ENCODE results near the gene CFAP97D2. TPM values are rescaled to one million over a fixed set of nuclear protein-coding genes. Genes with fewer than 3 reads are reported as not detected.

CFAP97D2 gene
- total and polyA plus RNA-seq, 2 of the 13 experiments (the other 11 are each of a cell fraction or from before 2014, with no cell fraction given) = not detected

DNA sequence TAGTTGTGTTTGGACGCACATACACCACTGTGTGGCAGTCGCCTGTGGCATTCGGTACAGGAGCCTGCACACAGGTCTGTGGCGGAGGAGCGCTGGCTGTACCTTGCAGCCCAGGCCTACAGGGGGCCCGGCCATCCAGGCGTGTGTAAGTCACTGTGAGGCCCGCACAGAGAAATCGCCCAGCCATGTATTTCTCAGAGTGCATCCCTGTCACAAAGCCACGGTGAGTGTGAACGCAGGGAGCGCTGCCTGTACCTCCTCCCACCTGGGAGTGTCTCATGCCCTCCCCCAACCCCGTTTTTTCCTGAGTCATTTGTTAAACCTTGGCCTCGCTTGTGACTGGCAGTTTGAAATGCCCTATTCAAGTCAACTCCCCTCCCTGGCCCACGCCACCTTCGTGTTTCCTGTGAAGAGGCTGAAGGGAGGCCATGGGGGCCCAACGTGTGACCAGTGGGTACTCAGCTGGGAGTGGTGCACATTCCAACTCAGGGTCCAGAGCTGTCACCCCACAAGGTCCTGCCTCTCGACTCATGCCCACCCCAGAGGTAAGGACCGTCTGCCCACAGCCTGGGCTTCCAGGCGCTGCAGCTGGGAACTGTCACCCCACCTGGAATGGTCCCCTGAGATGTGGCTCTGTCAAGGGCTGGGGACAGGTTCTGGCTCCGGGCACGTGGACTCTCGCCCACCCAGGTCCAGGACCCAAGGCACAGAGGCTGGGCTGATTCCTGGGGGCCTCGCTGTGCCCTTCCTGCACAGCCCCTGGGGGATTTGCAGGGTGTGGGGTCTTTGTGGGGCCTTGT, 35.1 kb upstream of the CFAP97D2 start (continued):
- TF ChIP-seq, protein P1, sequence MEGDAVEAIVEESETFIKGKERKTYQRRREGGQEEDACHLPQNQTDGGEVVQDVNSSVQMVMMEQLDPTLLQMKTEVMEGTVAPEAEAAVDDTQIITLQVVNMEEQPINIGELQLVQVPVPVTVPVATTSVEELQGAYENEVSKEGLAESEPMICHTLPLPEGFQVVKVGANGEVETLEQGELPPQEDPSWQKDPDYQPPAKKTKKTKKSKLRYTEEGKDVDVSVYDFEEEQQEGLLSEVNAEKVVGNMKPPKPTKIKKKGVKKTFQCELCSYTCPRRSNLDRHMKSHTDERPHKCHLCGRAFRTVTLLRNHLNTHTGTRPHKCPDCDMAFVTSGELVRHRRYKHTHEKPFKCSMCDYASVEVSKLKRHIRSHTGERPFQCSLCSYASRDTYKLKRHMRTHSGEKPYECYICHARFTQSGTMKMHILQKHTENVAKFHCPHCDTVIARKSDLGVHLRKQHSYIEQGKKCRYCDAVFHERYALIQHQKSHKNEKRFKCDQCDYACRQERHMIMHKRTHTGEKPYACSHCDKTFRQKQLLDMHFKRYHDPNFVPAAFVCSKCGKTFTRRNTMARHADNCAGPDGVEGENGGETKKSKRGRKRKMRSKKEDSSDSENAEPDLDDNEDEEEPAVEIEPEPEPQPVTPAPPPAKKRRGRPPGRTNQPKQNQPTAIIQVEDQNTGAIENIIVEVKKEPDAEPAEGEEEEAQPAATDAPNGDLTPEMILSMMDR (CRISPR knock-in tag; IDR thresholded peaks at IDR 0.05) = peak; percentile 62
- TF ChIP-seq HNRNPLL (IDR thresholded peaks at IDR 0.05; ENCODE audit: low read depth, low read length, poor library complexity, severe bottlenecking) = peak; percentile 19
- TF ChIP-seq ZFX (CRISPR knock-in tag; IDR thresholded peaks at IDR 0.05; ENCODE audit: low read depth) = peak; percentile 23; the same call in 1 of the 2 replicates
- 0 out of 2 replicates have a peak, but pooled peaks have one; percentile 11 for TF ChIP-seq ZNF331 (CRISPR knock-in tag; IDR thresholded peaks at IDR 0.05)
- no peak for TF ChIP-seq ZNF460 (CRISPR knock-in tag; IDR thresholded peaks at IDR 0.05; ENCODE audit: borderline replicate concordance)
- TF ChIP-seq KDM5B (CRISPR knock-in tag; IDR thresholded peaks at IDR 0.05; ENCODE audit: borderline replicate concordance) = no peak
- no peak for TF ChIP-seq ZNF879 (CRISPR knock-in tag; IDR thresholded peaks at IDR 0.05)
- TF ChIP-seq CBFB (CRISPR knock-in tag; IDR thresholded peaks at IDR 0.05) = no peak
- no peak for TF ChIP-seq NFE2 (CRISPR knock-in tag; IDR thresholded peaks at IDR 0.05)
- TF ChIP-seq REPIN1 (CRISPR knock-in tag; IDR thresholded peaks at IDR 0.05; ENCODE audit: borderline replicate concordance, low read depth) = 0 out of 2 replicates have a peak, but pooled peaks have one; percentile 33
- peak; percentile 13 for TF ChIP-seq YY1 (IDR thresholded peaks at IDR 0.05; ENCODE audit: insufficient read depth, insufficient replicate concordance, low read depth, low read length)
- TF ChIP-seq CBX2 (IDR thresholded peaks at IDR 0.05; ENCODE audit: low read depth, low read length) = no peak
- no peak for TF ChIP-seq CBX2 (CRISPR knock-in tag; IDR thresholded peaks at IDR 0.05; ENCODE audit: low read depth)
- TF ChIP-seq ATRX (CRISPR knock-in tag; IDR thresholded peaks at IDR 0.05; ENCODE audit: borderline replicate concordance) = no peak
- peak; percentile 31 for TF ChIP-seq SMC3 (IDR thresholded peaks at IDR 0.05; ENCODE audit: low read length)
- TF ChIP-seq ZNF205 (CRISPR knock-in tag; IDR thresholded peaks at IDR 0.05) = no peak
- TF ChIP-seq NFRKB (IDR thresholded peaks at IDR 0.05) = no peak
- TF ChIP-seq ARNTL (CRISPR knock-in tag; IDR thresholded peaks at IDR 0.05) = no peak
- TF ChIP-seq HDAC6 (IDR thresholded peaks at IDR 0.05; ENCODE audit: low read depth, low read length) = no peak
- peak; percentile 18; the same call in 1 of the 2 replicates for TF ChIP-seq ZFY (CRISPR knock-in tag; IDR thresholded peaks at IDR 0.05)
- peak; percentile 72 for TF ChIP-seq RAD21 (CRISPR knock-in tag; IDR thresholded peaks at IDR 0.05)

Data from HepG2 (cell line).